PC-9 (cell line): ENCODE measurements around the gene STARD13.

Experiments
- EZH2 ChIP-seq: fragments of 200-600 bp; sonication (generic); IDR thresholded peaks from 2 replicates; pipeline ENCODE4 v1.8.0; 2017; ENCODE audit warnings: antibody characterized with exemption, low read depth
- TF ChIP-seq, protein P1 (sequence below): fragments of 200-600 bp; sonication (generic); conservative IDR thresholded peaks from 2 replicates; pipeline ENCODE4 v1.6.1; 2017; ENCODE audit warnings: mixed run types, antibody characterized with exemption, mild to moderate bottlenecking, moderate library complexity

DNA sequence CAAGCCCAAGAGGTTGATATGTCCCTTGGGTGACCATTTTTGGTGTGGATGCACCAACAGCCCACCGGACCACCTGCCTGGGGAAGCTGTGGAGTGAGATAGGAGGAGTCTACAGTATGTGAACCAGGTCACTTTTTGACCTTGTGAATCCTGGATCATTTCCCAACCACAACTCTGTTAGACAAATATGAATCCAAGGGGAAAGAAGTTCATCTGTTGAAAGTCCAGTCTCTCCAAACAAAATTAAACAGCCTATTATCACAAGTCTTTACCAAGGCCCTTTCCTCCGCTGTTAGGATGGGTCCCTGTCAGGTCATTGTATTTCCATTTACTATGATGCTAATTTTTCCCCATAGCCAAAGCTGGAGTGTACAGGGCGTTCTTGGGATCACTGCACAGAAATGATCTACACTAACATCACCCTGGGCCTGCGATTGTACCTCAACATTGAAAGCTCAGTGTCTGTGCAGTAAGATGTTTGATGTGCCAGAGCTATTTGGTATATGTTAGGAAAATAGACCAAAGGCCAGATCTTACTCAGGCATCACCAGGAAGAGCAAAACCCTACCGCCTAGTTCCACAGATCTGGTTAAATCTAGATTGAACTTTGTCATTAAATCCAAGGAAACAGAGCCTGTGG is 117.1 kb downstream of the STARD13 start:
- TF ChIP-seq, protein P1, sequence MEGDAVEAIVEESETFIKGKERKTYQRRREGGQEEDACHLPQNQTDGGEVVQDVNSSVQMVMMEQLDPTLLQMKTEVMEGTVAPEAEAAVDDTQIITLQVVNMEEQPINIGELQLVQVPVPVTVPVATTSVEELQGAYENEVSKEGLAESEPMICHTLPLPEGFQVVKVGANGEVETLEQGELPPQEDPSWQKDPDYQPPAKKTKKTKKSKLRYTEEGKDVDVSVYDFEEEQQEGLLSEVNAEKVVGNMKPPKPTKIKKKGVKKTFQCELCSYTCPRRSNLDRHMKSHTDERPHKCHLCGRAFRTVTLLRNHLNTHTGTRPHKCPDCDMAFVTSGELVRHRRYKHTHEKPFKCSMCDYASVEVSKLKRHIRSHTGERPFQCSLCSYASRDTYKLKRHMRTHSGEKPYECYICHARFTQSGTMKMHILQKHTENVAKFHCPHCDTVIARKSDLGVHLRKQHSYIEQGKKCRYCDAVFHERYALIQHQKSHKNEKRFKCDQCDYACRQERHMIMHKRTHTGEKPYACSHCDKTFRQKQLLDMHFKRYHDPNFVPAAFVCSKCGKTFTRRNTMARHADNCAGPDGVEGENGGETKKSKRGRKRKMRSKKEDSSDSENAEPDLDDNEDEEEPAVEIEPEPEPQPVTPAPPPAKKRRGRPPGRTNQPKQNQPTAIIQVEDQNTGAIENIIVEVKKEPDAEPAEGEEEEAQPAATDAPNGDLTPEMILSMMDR = no peak
- no peak for TF ChIP-seq EZH2
